ENCODE measurements around the gene AGAP4. TPM values are rescaled to one million over a fixed set of nuclear protein-coding genes. Genes with fewer than 3 reads are reported as not detected.
"Not testable (repeated sequence)": the region's sequence is repeated elsewhere in the genome, so short reads cannot be mapped to it uniquely, and the experiment has no call there.

Gene AGAP4
- total RNA-seq, 1 donor from 2014 or later = 6.8 TPM

GRCh38 chr10:45809837-45810236 lies 37.5 kb downstream of the AGAP4 start:
- Mint-ChIP-seq H3K27ac (ENCODE audit: unreplicated experiment) (no peak overlapping the region), H3K4me3 (ENCODE audit: unreplicated experiment) (no peak overlapping the region), H3K27me3 (ENCODE audit: low read depth) (peaks cover 15% of the 10 kb centered on the region), H3K4me1 (ENCODE audit: low read depth) (peaks cover 6% of the 10 kb centered on the region), H3K9me3 (ENCODE audit: low read depth) (no peaks in the 10 kb centered on the region), H3K36me3 (ENCODE audit: low read depth) (no peaks in the 10 kb centered on the region)
- DNase-seq (ENCODE audit: low spot score) = no peak
- peak; percentile 68 for TF ChIP-seq CTCF (IDR thresholded peaks at IDR 0.05)

GRCh38 chr10:45804996-45805395 lies 42.3 kb downstream of the AGAP4 start:
- H3K36me3 Mint-ChIP-seq (ENCODE audit: low read depth); H3K27ac Mint-ChIP-seq (ENCODE audit: unreplicated experiment); DNase-seq (ENCODE audit: low spot score); H3K4me1 Mint-ChIP-seq (ENCODE audit: low read depth); H3K4me3 Mint-ChIP-seq (ENCODE audit: unreplicated experiment); H3K9me3 Mint-ChIP-seq (ENCODE audit: low read depth): not testable (repeated sequence)
- H3K27me3 Mint-ChIP-seq (ENCODE audit: low read depth) = peaks cover 21% of the 10 kb centered on the region

GRCh38 chr10:45803060-45804010 lies 44.0 kb downstream of the AGAP4 start:
- H3K27ac Mint-ChIP-seq (ENCODE audit: unreplicated experiment); H3K36me3 Mint-ChIP-seq (ENCODE audit: low read depth); DNase-seq (ENCODE audit: low spot score); H3K4me1 Mint-ChIP-seq (ENCODE audit: low read depth); H3K4me3 Mint-ChIP-seq (ENCODE audit: unreplicated experiment); H3K9me3 Mint-ChIP-seq (ENCODE audit: low read depth): not testable (repeated sequence)
- H3K27me3 Mint-ChIP-seq (ENCODE audit: low read depth) = peaks cover 17% of the 10 kb centered on the region

- H3K9me3 Mint-ChIP-seq (ENCODE audit: low read depth); H3K27me3 Mint-ChIP-seq (ENCODE audit: low read depth); H3K27ac Mint-ChIP-seq (ENCODE audit: unreplicated experiment); DNase-seq (ENCODE audit: low spot score); H3K4me3 Mint-ChIP-seq (ENCODE audit: unreplicated experiment); H3K4me1 Mint-ChIP-seq (ENCODE audit: low read depth): not testable (repeated sequence)
- peaks cover 27% of the 10 kb centered on the region for H3K36me3 Mint-ChIP-seq (ENCODE audit: low read depth)
Measured at GRCh38 chr10:45794761-45795160, 52.5 kb downstream of the AGAP4 start.

GRCh38 chr10:45790694-45791426 lies 56.4 kb downstream of the AGAP4 start:
- peaks cover 38% of the 10 kb centered on the region for H3K36me3 Mint-ChIP-seq (ENCODE audit: low read depth)
- H3K4me3 Mint-ChIP-seq (ENCODE audit: unreplicated experiment); H3K4me1 Mint-ChIP-seq (ENCODE audit: low read depth); DNase-seq (ENCODE audit: low spot score); H3K9me3 Mint-ChIP-seq (ENCODE audit: low read depth); H3K27ac Mint-ChIP-seq (ENCODE audit: unreplicated experiment); H3K27me3 Mint-ChIP-seq (ENCODE audit: low read depth): not testable (repeated sequence)

GRCh38 chr10:45789991-45790390 lies 57.3 kb downstream of the AGAP4 start:
- DNase-seq (ENCODE audit: low spot score); H3K4me1 Mint-ChIP-seq (ENCODE audit: low read depth); H3K4me3 Mint-ChIP-seq (ENCODE audit: unreplicated experiment); H3K9me3 Mint-ChIP-seq (ENCODE audit: low read depth); H3K27ac Mint-ChIP-seq (ENCODE audit: unreplicated experiment); H3K27me3 Mint-ChIP-seq (ENCODE audit: low read depth): not testable (repeated sequence)
- H3K36me3 Mint-ChIP-seq (ENCODE audit: low read depth) = peaks cover 38% of the 10 kb centered on the region

- not testable (repeated sequence) for H3K27ac Mint-ChIP-seq (ENCODE audit: unreplicated experiment); DNase-seq (ENCODE audit: low spot score); H3K27me3 Mint-ChIP-seq (ENCODE audit: low read depth); H3K4me3 Mint-ChIP-seq (ENCODE audit: unreplicated experiment); H3K4me1 Mint-ChIP-seq (ENCODE audit: low read depth); H3K9me3 Mint-ChIP-seq (ENCODE audit: low read depth)
- H3K36me3 Mint-ChIP-seq (ENCODE audit: low read depth) = peaks cover 26% of the 10 kb centered on the region
Measured at GRCh38 chr10:45787212-45787741, 60.0 kb downstream of the AGAP4 start.

- peaks cover 21% of the 10 kb centered on the region for H3K36me3 Mint-ChIP-seq (ENCODE audit: low read depth)
- not testable (repeated sequence) for H3K4me1 Mint-ChIP-seq (ENCODE audit: low read depth); H3K9me3 Mint-ChIP-seq (ENCODE audit: low read depth); DNase-seq (ENCODE audit: low spot score); H3K27ac Mint-ChIP-seq (ENCODE audit: unreplicated experiment); H3K27me3 Mint-ChIP-seq (ENCODE audit: low read depth); H3K4me3 Mint-ChIP-seq (ENCODE audit: unreplicated experiment)
Measured at GRCh38 chr10:45786217-45786616, 61.1 kb downstream of the AGAP4 start.

Other genes with a start within 250 kb of the AGAP4 start
- gene ZFAND4, start 174.7 kb downstream of the AGAP4 start, total RNA-seq = 8.7 to 9.6 TPM (median 9.4 TPM) in 3 replicates
- 45.6 to 53.3 TPM (median 46.1 TPM) in 3 replicates for gene WASHC2C, start 120.2 kb downstream of the AGAP4 start, total RNA-seq
- 60.2 to 68.2 TPM (median 62.4 TPM) in 3 replicates for gene TIMM23, start 125.0 kb upstream of the AGAP4 start, total RNA-seq
- gene NCOA4, start 183.1 kb upstream of the AGAP4 start, total RNA-seq = 89.0 to 122 TPM (median 90.2 TPM) in 3 replicates
- gene MSMB, start 198.8 kb upstream of the AGAP4 start, total RNA-seq = not detected in 3 replicates